Embryonic facial prominence (tissue), 1 donor: Measurements from ENCODE around the gene CEP128.

Source experiments
- DNase-seq: peaks from one replicate; pipeline ENCODE4 v3.0.0-alpha.2; 2016; ENCODE audit errors: extremely low spot score

Gene CEP128

DNA sequence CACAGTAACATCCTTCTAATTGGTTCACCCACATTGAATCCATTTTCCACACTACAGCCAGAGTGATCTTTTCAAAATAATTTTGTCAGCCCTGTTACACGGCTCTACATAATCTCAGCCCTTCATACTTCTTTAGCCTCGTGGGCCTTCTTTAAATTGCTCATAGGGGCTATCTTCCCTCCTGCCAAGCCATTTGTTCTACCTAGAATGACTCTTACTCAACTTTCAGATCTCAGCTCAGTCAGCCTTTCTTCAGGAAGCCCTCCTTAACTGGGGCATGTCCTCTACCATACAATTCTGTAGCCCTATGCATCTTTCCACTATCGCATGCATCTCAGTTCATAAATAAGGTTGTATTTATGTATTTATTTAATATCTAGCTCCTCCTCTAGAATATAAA lies 39.7 kb downstream of the CEP128 start:
- DNase-seq = no peak

- DNase-seq = no peak
Observed at GRCh38 chr14:80901260-80901659, 40.3 kb downstream of the CEP128 start.

- DNase-seq = no peak
Observed at GRCh38 chr14:80872645-80873044, 68.9 kb downstream of the CEP128 start.

DNA sequence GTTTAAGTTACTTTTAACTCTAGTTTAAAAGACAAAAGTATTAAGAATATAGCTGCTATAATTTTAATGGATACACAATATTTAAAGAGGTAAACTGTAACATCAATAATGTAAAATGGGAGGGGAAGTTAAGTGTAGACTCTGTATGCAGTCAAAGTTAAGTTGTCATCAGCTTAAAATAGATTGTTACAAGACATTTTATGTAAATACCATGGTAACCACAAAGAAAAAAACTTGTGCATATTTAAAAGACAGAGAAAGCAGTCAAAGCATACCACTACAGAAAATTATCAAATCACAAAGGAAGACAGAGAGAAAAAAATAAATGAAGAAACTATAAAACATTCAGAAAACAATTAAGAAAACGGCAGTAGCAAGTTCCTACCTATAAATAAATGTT lies 73.3 kb downstream of the CEP128 start:
- no peak for DNase-seq

- no peak for DNase-seq
Observed at GRCh38 chr14:80867798-80868197, 73.7 kb downstream of the CEP128 start.

DNA sequence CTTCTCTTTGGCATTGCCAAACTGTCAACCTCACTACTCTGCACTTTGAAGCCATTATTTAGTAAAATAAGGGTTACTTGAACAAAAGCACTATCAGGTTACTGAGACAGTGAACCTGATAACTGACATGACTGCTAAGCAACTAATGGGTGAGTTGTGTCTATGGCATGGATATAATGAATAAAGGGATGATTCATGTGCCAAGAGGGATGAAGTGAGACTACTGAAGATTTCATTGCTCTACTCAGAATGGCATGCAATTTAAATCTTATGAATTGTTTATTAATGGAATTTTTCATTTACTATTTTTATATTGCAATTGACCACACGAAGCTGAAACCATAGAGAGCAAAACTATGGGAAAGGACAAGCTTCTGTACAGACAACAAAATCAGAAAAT lies 74.4 kb downstream of the CEP128 start:
- DNase-seq = no peak

- DNase-seq = no peak
Observed at GRCh38 chr14:80865565-80865964, 76.0 kb downstream of the CEP128 start.

DNA sequence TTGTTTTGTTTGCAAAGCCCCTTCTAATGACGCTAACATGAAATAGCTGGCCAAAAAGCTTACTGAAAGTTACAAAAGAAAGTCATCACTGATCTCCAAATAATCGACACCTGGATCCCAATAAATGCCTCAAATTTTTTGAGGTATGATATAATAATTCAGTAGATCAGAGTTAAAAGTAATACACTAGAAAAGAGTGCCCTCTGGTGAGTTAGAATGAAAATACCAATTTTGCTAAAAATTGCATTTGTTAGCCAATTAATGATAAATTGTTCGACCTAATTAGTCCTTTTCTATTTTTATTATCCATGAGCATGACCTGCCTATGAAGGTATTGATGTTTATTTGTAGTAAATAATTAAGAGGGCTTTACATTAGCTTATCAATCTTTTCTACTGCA lies 78.6 kb downstream of the CEP128 start:
- no peak for DNase-seq

DNA sequence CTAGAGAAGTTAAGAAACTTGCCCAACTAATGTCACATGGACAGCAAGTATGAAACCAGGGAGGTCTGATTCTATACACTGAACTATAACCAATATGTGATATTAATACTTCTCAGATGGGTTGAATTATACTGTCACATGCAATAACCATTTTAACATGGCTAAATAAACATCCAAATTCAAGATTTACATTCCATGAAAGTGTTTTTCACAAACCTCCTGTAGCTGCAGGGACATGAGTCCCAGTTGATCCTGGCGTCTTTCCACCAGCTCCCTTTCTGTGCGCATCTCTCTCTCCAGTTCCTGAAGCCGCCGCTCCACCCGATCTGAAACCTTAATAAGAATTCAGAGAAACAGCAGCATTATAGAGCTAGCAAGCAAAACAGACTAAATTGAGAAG lies 79.0 kb downstream of the CEP128 start:
- DNase-seq = no peak

GRCh38 chr14:80850197-80850814 lies 91.2 kb downstream of the CEP128 start:
- DNase-seq = peak; percentile 12

DNA sequence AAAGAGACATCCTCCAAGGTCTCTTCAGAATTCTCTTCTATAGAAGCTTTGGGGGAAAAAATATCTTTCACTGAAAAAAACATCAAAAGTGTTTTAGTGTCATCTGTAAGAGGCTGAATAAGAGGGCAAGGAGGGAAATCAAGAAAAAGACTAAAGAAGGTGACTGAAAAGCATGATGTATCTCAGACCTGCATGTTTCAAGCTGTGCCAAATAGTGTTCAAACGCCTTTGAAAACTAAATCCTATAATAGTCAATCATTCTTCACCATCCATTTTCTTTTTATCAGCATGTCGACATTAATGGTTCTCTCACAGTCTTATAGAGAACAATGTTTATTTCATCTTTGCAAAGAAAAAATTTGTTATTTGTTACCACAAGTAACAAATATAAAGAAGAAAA lies 94.5 kb downstream of the CEP128 start:
- no peak for DNase-seq

- no peak for DNase-seq
Observed at GRCh38 chr14:80845856-80846255, 95.7 kb downstream of the CEP128 start.

GRCh38 chr14:80844872-80845271 lies 96.7 kb downstream of the CEP128 start:
- no peak for DNase-seq

DNA sequence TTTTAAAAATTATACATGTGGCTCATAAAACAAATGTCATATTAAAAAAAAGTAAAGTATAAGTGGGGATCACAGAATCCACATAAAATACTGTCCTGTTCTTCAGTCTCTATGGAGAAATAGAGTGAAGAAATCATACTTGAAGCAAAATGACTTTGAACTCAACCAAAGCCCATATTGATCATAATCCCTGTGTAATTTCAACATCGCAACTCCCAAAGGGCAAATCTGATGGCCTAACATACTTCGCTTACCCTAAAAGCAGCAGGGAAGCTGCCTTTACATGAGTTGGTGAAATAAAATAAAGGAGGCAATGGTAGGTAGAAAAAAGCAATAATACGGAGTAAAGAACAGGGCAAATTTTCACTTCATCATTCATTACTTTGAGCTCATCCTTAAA lies 101.8 kb downstream of the CEP128 start:
- DNase-seq = no peak

DNA sequence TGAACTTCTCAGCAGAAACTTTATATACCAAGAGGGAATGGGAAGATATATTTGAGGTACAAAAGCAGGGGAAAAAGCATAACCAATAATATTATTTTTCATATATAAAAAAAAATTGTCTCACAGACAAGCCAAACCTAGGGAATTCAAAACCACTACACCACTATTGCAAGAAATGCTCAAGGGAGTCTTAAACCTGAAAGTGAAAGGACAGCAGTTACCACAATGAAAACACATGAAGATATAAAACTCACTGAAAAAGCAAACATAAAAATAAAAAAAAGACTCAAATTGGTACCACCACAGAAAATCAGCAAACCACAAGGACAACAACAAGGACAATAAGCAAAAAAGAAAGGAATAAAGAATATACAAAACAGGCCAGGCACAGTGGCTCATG lies 131.9 kb downstream of the CEP128 start:
- DNase-seq = no peak

GRCh38 chr14:80805136-80805535 lies 136.4 kb downstream of the CEP128 start:
- no peak for DNase-seq

DNA sequence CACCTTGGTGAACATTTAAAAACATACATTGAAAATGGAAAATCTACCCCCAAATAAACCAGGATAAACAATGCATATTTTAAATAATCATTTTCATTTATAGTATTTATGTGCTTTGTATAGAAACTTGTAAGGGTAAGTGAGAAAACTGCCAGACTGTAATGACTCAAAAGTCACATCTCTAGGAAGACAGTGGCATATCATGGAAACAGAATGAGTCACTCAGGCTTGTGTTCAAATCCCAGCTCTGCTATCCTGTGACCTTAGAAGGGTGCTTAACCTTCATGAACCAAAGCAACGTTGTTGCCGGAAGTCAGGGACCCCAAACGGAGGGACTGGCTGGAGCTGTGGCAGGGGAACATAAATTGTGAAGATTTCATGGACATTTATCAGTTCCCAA lies 142.7 kb downstream of the CEP128 start:
- DNase-seq = no peak

DNA sequence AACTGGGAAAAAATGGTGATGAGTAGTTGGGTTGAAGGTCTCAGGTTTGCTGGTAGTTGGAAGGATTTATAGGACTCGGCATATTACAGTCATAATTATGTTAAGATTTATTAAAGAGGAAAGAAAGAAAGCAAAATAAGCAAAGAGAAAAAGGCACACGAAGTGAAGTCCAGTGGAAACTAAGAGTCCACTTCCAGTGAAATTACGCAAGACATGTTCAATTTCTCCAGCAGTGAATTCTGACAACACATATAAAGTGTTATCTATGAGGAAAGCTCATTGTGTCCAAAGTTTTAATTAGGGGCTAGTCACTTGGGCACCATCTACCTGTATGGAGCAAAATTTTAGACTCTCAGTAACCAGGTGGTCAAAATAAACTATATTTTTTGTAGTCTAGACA lies 143.3 kb downstream of the CEP128 start:
- no peak for DNase-seq

DNA sequence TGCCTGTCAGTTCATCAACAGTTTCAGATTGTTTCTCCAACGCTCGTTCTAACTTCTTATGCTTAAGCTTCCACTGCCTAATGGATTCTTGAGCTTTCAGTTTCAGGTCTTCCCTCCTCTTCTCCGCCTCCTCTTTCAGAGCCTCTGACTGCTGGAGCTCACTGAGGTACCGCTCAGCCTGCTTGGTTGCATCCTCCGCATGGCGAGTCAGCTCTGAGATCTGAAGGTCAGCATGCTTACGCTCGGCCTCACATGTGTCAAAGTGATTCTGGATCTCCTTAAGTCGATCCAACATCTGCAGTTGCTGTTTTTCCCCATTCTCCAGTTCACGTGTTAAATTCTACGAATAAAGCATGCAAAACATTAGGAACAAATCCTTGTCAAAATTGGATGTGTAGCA lies 148.8 kb downstream of the CEP128 start:
- no peak for DNase-seq

DNA sequence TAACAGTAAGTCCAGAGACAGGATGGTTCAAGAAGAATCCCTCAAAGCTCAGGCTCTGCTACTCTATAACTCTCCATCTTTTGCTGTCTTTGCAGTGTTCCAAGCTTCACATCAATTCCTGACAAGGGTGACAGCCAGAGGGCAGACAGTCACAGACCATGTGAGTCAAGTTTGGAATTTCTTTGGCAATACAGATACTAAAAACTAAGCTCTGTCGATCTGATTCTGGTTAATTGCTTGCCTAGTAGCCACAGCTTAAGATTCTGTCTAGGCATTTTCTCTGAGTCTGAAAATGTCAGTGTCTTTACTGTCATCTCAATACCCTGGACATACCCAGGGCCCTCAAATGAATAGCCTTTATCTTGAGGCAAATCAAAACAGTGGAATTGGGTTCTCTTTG lies 153.7 kb downstream of the CEP128 start:
- no peak for DNase-seq

DNA sequence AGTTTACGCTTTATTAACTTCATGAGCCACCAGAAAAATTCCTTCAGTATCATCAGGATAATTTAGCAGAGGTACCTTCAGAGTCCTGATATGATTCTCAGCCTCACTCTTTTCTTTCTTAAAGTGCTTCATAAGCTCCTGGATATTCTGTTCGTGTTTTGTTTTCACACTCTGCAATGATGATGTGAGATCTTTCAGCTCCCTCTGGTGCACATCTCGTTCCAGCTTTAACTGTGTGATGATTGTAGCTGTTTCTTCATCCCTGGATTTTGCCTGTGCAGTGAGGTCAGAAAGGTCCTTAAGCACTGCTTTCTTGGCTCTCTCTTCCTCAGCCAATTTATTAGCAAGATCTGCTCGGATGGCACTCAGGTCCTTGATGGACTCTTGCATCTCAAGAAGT lies 156.7 kb downstream of the CEP128 start:
- no peak for DNase-seq

DNA sequence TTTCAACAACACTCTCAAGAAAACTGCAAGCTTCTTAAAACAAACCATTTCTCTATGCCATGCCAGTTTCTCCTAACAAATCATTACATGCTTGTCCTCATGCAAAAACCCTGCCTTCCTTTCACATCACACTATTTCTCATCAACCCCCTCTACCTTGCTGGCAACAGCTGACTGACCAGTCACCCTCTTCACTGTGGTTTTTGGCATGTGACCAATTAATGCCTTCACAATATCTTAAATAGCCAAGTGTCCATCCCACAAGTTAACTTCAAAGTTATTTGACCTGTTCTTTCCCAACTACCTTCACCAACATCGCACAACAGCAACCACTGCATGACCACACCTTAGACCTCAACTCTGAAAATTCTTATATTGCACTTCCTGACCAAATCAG lies 159.6 kb downstream of the CEP128 start:
- DNase-seq = no peak

- no peak for DNase-seq
Observed at GRCh38 chr14:80780500-80780899, 161.0 kb downstream of the CEP128 start.

- DNase-seq = no peak
Observed at GRCh38 chr14:80776657-80777056, 164.9 kb downstream of the CEP128 start.

DNA sequence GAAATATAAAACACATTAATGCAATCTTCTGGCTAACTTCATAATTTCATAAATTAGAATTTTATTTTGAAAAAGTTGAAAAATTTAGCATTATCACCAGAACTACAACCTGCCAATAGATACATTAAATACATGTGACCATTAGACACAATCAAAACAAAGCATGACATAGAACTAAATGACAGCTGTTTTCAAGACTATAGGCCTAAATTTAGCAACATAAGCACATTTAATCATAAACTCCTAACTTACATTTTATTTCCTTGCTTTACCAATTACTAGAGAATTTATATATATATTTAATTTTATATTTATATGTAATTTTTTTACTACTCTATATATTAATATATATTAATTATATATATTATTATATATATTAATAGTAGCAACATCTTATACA lies 165.4 kb downstream of the CEP128 start:
- DNase-seq = no peak
